Type B pancreatic cell (in vitro differentiated cells): ENCODE results near the gene TMEFF2. TPM values are rescaled to one million over a fixed set of nuclear protein-coding genes. Genes with fewer than 3 reads are reported as not detected.

ENCODE experiments used
- DNase-seq: peaks from one replicate; pipeline ENCODE4 v3.0.0; 2021; ENCODE audit warnings: mixed read lengths; ENCODE audit not compliant: unreplicated experiment; ENCODE audit errors: extremely low spot score
- H3K27ac Mint-ChIP-seq: 2 replicates; pipeline ENCODE4 v1.8.0; 2021; ENCODE audit warnings: mild to moderate bottlenecking, mixed read lengths
- H3K27me3 Mint-ChIP-seq: 2 replicates; pipeline ENCODE4 v1.8.0; 2021; ENCODE audit warnings: mixed read lengths
- H3K36me3 Mint-ChIP-seq: 2 replicates; pipeline ENCODE4 v1.8.0; 2021; ENCODE audit warnings: mixed read lengths
- H3K4me1 Mint-ChIP-seq: one replicate; pipeline ENCODE4 v1.8.0; 2021; ENCODE audit warnings: mixed read lengths; ENCODE audit not compliant: unreplicated experiment
- H3K4me3 Mint-ChIP-seq: 2 replicates; pipeline ENCODE4 v1.8.0; 2021; ENCODE audit warnings: mild to moderate bottlenecking, mixed read lengths
- H3K9me3 Mint-ChIP-seq: 2 replicates; pipeline ENCODE4 v1.8.0; 2021; ENCODE audit warnings: mixed read lengths
- total RNA-seq: library from RNA; stranded (reverse); gene quantifications from 2 replicates; pipeline ENCODE4 v1.2.1, GENCODE V29; 2021; ENCODE audit warnings: low replicate concordance
- TF ChIP-seq, protein P1 (sequence below): fragments of 200-600 bp; sonication (generic); conservative IDR thresholded peaks from 2 replicates; pipeline ENCODE4 v1.5.0; 2021; ENCODE audit warnings: antibody characterized with exemption, mild to moderate bottlenecking

The TMEFF2 gene
- total RNA-seq, 1 donor from 2014 or later = 10.7 TPM

DNA sequence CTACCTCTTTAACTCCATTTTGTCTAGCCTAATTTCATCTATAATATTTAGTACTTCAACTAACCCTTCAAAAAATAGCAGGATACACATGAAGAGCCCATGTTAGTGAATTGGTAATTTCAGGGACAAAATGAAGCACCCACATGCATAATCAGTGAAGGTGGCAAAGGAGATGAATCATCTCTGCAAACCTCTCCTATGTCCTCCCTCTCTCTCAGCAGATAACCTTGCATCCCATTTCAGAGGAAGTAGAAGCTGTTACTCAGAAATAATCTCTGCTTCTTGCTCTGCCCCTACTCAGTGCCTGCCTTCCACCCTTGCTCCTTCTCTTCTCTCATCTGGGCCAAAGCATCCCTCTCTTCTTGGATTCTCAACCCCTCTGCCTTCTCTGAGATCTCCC, 287.6 kb downstream of the TMEFF2 start:
- H3K4me1 Mint-ChIP-seq = peaks cover 4% of the 10 kb centered on the region
- no peaks in the 10 kb centered on the region for H3K27me3 Mint-ChIP-seq
- no peak overlapping the region for H3K27ac Mint-ChIP-seq
- no peak overlapping the region for H3K4me3 Mint-ChIP-seq
- no peaks in the 10 kb centered on the region for H3K9me3 Mint-ChIP-seq
- DNase-seq = no peak
- no peaks in the 10 kb centered on the region for H3K36me3 Mint-ChIP-seq
- TF ChIP-seq, protein P1, sequence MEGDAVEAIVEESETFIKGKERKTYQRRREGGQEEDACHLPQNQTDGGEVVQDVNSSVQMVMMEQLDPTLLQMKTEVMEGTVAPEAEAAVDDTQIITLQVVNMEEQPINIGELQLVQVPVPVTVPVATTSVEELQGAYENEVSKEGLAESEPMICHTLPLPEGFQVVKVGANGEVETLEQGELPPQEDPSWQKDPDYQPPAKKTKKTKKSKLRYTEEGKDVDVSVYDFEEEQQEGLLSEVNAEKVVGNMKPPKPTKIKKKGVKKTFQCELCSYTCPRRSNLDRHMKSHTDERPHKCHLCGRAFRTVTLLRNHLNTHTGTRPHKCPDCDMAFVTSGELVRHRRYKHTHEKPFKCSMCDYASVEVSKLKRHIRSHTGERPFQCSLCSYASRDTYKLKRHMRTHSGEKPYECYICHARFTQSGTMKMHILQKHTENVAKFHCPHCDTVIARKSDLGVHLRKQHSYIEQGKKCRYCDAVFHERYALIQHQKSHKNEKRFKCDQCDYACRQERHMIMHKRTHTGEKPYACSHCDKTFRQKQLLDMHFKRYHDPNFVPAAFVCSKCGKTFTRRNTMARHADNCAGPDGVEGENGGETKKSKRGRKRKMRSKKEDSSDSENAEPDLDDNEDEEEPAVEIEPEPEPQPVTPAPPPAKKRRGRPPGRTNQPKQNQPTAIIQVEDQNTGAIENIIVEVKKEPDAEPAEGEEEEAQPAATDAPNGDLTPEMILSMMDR = no peak

DNA sequence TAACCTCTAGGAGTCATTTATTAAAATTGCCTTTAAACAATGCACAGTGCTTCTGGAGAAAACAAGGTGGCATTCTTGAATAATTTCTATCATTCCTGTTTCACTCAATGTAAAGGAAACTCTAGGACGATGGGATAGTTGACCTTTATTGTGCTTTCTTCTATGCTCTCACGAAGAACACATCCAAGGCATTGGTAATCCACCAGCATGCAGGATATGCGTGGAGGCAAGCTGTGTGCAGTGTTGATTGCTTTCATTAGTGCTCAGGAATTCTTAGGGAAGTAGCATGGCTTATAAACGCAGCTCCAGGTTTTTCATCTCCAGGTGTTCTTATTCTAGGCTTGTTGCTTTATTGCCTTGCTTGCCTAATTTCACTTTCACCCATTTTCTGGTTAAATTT, 289.4 kb downstream of the TMEFF2 start:
- no peak for DNase-seq
- no peak overlapping the region for H3K4me3 Mint-ChIP-seq
- no peak overlapping the region for H3K27ac Mint-ChIP-seq
- no peaks in the 10 kb centered on the region for H3K27me3 Mint-ChIP-seq
- H3K36me3 Mint-ChIP-seq = no peaks in the 10 kb centered on the region
- TF ChIP-seq, protein P1 = no peak
- H3K9me3 Mint-ChIP-seq = peaks cover 2% of the 10 kb centered on the region
- no peaks in the 10 kb centered on the region for H3K4me1 Mint-ChIP-seq

DNA sequence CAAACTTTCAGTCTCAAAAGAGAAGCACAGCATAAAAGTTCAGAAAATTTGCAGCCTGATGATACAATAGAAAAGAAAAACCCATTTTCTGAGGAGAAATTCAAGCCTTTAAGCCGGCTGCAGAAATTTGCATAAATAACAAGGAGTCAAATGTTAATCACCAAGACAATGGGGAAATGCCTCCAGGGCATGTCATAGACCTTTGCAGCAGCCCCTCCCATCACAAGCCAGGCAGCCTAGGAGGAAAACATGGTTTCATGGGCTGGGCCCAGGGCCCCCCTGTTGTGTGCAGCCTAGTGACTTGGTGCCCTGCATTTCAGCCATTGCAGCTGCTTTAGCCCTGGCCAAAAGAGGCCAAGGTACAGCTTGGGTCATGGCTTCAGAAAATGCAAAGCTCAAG, 293.7 kb downstream of the TMEFF2 start:
- Mint-ChIP-seq H3K27ac (no peak overlapping the region), H3K9me3 (peaks cover 4% of the 10 kb centered on the region), H3K27me3 (no peaks in the 10 kb centered on the region), H3K4me1 (peaks cover 4% of the 10 kb centered on the region), H3K4me3 (no peak overlapping the region), H3K36me3 (no peaks in the 10 kb centered on the region)
- no peak for DNase-seq
- TF ChIP-seq, protein P1 = no peak

DNA sequence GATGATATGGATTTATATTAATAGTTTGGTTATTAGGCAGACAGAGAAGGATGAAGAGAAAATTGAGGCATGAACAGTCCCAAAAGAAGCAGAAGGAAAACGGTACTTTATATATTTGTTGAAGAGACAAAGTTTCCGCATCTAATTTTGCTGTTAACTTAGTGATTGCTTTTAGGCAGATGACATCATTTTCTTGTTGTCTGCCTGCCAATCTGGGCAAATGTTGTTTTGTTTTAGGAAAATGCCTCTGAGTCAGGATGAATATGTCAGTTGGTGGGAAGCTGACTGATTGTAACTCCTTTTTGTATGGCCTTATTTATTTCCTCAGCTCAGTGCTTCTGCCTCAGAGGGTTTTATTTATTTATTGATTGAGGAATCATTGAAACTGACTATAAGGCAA, 295.3 kb downstream of the TMEFF2 start:
- peaks cover 4% of the 10 kb centered on the region for H3K9me3 Mint-ChIP-seq
- no peak for DNase-seq
- no peaks in the 10 kb centered on the region for H3K27me3 Mint-ChIP-seq
- H3K27ac Mint-ChIP-seq = no peak overlapping the region
- TF ChIP-seq, protein P1 = no peak
- peaks cover 7% of the 10 kb centered on the region for H3K4me1 Mint-ChIP-seq
- H3K4me3 Mint-ChIP-seq = no peak overlapping the region
- no peaks in the 10 kb centered on the region for H3K36me3 Mint-ChIP-seq
